Activated CD4-positive, alpha-beta T cell treated with anti-CD3 and anti-CD28 coated beads, Interleukin-2, amount 10 ng/mL, durations not matched to agents 24 days and 14 days (primary cell): ENCODE data around the gene SPEF1. TPM values are rescaled to one million over a fixed set of nuclear protein-coding genes. Genes with fewer than 3 reads are reported as not detected.
"Not testable (repeated sequence)": the region's sequence is repeated elsewhere in the genome, so short reads cannot be mapped to it uniquely, and the experiment has no call there.

Experiments used
- DNase-seq: peaks from one replicate; pipeline ENCODE4 v3.0.0; 2022
- H3K27ac Mint-ChIP-seq: one replicate; pipeline ENCODE4 v1.8.0; 2022; ENCODE audit warnings: mild to moderate bottlenecking, mixed read lengths
- H3K27me3 Mint-ChIP-seq: one replicate; pipeline ENCODE4 v1.8.0; 2022; ENCODE audit warnings: mixed read lengths
- H3K36me3 Mint-ChIP-seq: one replicate; pipeline ENCODE4 v1.8.0; 2022; ENCODE audit warnings: low read depth, mild to moderate bottlenecking, mixed read lengths
- H3K4me1 Mint-ChIP-seq: one replicate; pipeline ENCODE4 v1.8.0; 2021; ENCODE audit warnings: mixed read lengths
- H3K4me3 Mint-ChIP-seq: one replicate; pipeline ENCODE4 v1.8.0; 2022; ENCODE audit warnings: mild to moderate bottlenecking, moderate library complexity, mixed read lengths
- H3K9me3 Mint-ChIP-seq: one replicate; pipeline ENCODE4 v1.8.0; 2021; ENCODE audit warnings: mixed read lengths
- intact Hi-C: fragments of 100-400 bp; cut with micrococcal nuclease; formaldehyde crosslinking; loops from one replicate; pipeline ENCODE4 v1.15.1; 2023
- total RNA-seq: library from RNA; stranded (reverse); gene quantifications from 2 replicates; pipeline ENCODE4 v1.2.3, GENCODE V29; 2022

The SPEF1 gene
- not detected in 2 replicates for total RNA-seq

GRCh38 chr20:3781153-3781910, at the start of gene SPEF1:
Gene SPEF1, minus strand, starts transcription at chr20:3781448. Its CDS starts 161 bp downstream, at chr20:3781287.
- peak; percentile 84 for DNase-seq
- intact Hi-C loops, result loop anchor here (1.0 kb wide), 1 partner anchor 13 kb away; no protein-coding TSS in a partner anchor
- H3K36me3 Mint-ChIP-seq, result peaks cover 17% of the 10 kb centered on the region
- H3K27ac Mint-ChIP-seq, result no peak within 1 kb of the TSS
- H3K27me3 Mint-ChIP-seq, result peaks cover 22% of the 10 kb centered on the region
- H3K4me1 Mint-ChIP-seq, result peaks cover 42% of the 10 kb centered on the region
- peak within 1 kb of the TSS; percentile 76 for H3K4me3 Mint-ChIP-seq
- H3K9me3 Mint-ChIP-seq, result no peaks in the 10 kb centered on the region

- H3K27ac Mint-ChIP-seq, H3K4me1 Mint-ChIP-seq, intact Hi-C loops, H3K9me3 Mint-ChIP-seq, H3K4me3 Mint-ChIP-seq, H3K36me3 Mint-ChIP-seq, DNase-seq, H3K27me3 Mint-ChIP-seq: not testable (repeated sequence)
These were observed 48.6 kb upstream of the SPEF1 start for GRCh38 chr20:3829891-3830290.

GRCh38 chr20:3828798-3829197, 47.5 kb upstream of the SPEF1 start:
- peaks cover 4% of the 10 kb centered on the region for H3K36me3 Mint-ChIP-seq
- intact Hi-C loops, result no loop called here
- no peaks in the 10 kb centered on the region for H3K27me3 Mint-ChIP-seq
- no peaks in the 10 kb centered on the region for H3K4me1 Mint-ChIP-seq
- H3K27ac Mint-ChIP-seq, result no peak overlapping the region
- no peak for DNase-seq
- no peaks in the 10 kb centered on the region for H3K9me3 Mint-ChIP-seq
- no peak overlapping the region for H3K4me3 Mint-ChIP-seq

GRCh38 chr20:3826420-3826819, 45.2 kb upstream of the SPEF1 start:
- no peaks in the 10 kb centered on the region for H3K27me3 Mint-ChIP-seq
- no peak for DNase-seq
- no peak overlapping the region for H3K4me3 Mint-ChIP-seq
- peaks cover 15% of the 10 kb centered on the region for H3K36me3 Mint-ChIP-seq
- H3K4me1 Mint-ChIP-seq, result peaks cover 6% of the 10 kb centered on the region
- no peak overlapping the region for H3K27ac Mint-ChIP-seq
- intact Hi-C loops, result no loop called here
- H3K9me3 Mint-ChIP-seq, result no peaks in the 10 kb centered on the region

- Mint-ChIP-seq H3K36me3 (peaks cover 15% of the 10 kb centered on the region), H3K4me1 (peaks cover 9% of the 10 kb centered on the region), H3K27ac (no peak overlapping the region), H3K4me3 (no peak overlapping the region), H3K27me3 (no peaks in the 10 kb centered on the region), H3K9me3 (no peaks in the 10 kb centered on the region)
- intact Hi-C loops, result no loop called here
- no peak for DNase-seq
These were observed 44.3 kb upstream of the SPEF1 start for GRCh38 chr20:3825526-3825925.

GRCh38 chr20:3823881-3824280, 42.6 kb upstream of the SPEF1 start:
- intact Hi-C loops, result loop anchor here (5.0 kb wide), 1 partner anchor 72 kb away; no protein-coding TSS in a partner anchor
- Mint-ChIP-seq H3K4me1 (peaks cover 15% of the 10 kb centered on the region), H3K27ac (no peak overlapping the region), H3K27me3 (no peaks in the 10 kb centered on the region), H3K4me3 (no peak overlapping the region), H3K36me3 (peaks cover 13% of the 10 kb centered on the region), H3K9me3 (no peaks in the 10 kb centered on the region)
- no peak for DNase-seq

- H3K4me1 Mint-ChIP-seq, result peaks cover 20% of the 10 kb centered on the region
- H3K36me3 Mint-ChIP-seq, result peaks cover 12% of the 10 kb centered on the region
- intact Hi-C loops, result loop anchor here (5.0 kb wide), 1 partner anchor 70 kb away; no protein-coding TSS in a partner anchor
- H3K4me3 Mint-ChIP-seq, result peak overlapping the region; percentile 94
- no peak for DNase-seq
- no peaks in the 10 kb centered on the region for H3K27me3 Mint-ChIP-seq
- peak overlapping the region; percentile 94 for H3K27ac Mint-ChIP-seq
- H3K9me3 Mint-ChIP-seq, result no peaks in the 10 kb centered on the region
These were observed 40.7 kb upstream of the SPEF1 start for GRCh38 chr20:3821996-3822395.

- H3K27ac Mint-ChIP-seq, result peak overlapping the region; percentile 94
- H3K9me3 Mint-ChIP-seq, result no peaks in the 10 kb centered on the region
- DNase-seq, result no peak
- H3K36me3 Mint-ChIP-seq, result peaks cover 11% of the 10 kb centered on the region
- no peaks in the 10 kb centered on the region for H3K27me3 Mint-ChIP-seq
- H3K4me1 Mint-ChIP-seq, result peaks cover 26% of the 10 kb centered on the region
- H3K4me3 Mint-ChIP-seq, result peak overlapping the region; percentile 94
- intact Hi-C loops, result loop anchor here (1.0 to 5.0 kb wide), 7 partner anchors 10 to 69 kb away; partner anchors contain the start of genes ADISSP, CDC25B, CENPB and MAVS
These were observed 39.9 kb upstream of the SPEF1 start for GRCh38 chr20:3820901-3821727.

- Mint-ChIP-seq H3K9me3 (no peaks in the 10 kb centered on the region), H3K27ac (peak within 1 kb of the TSS; percentile 94), H3K4me1 (peaks cover 33% of the 10 kb centered on the region), H3K27me3 (no peaks in the 10 kb centered on the region), H3K36me3 (peaks cover 11% of the 10 kb centered on the region), H3K4me3 (peak within 1 kb of the TSS; percentile 94)
- DNase-seq, result peak; percentile 98
- intact Hi-C loops, result loop anchor here (1.0 to 5.0 kb wide), 7 partner anchors 9 to 69 kb away; partner anchors contain the start of genes ADISSP, CDC25B, CENPB and MAVS
These were observed 39.0 kb upstream of the SPEF1 start, which contains the start of gene AP5S1 for GRCh38 chr20:3820048-3820900. Gene AP5S1, plus strand, starts transcription at chr20:3820547. Its CDS starts 1,571 bp downstream, at chr20:3822118.

- H3K36me3 Mint-ChIP-seq, result peaks cover 11% of the 10 kb centered on the region
- intact Hi-C loops, result loop anchor here (1.0 to 5.0 kb wide), 7 partner anchors 8 to 70 kb away; partner anchors contain the start of genes ADISSP, CDC25B, CENPB and MAVS
- H3K4me1 Mint-ChIP-seq, result peaks cover 39% of the 10 kb centered on the region
- peak overlapping the region; percentile 94 for H3K27ac Mint-ChIP-seq
- no peaks in the 10 kb centered on the region for H3K9me3 Mint-ChIP-seq
- peak overlapping the region; percentile 94 for H3K4me3 Mint-ChIP-seq
- DNase-seq, result peak; percentile 73
- H3K27me3 Mint-ChIP-seq, result no peaks in the 10 kb centered on the region
These were observed 38.3 kb upstream of the SPEF1 start for GRCh38 chr20:3819411-3820047.

GRCh38 chr20:3818155-3819151, 37.2 kb upstream of the SPEF1 start:
- DNase-seq, result peak; percentile 76
- Mint-ChIP-seq H3K4me3 (peak overlapping the region; percentile 29), H3K27ac (peak overlapping the region; percentile 15), H3K9me3 (no peaks in the 10 kb centered on the region), H3K4me1 (peaks cover 44% of the 10 kb centered on the region), H3K36me3 (peaks cover 9% of the 10 kb centered on the region), H3K27me3 (no peaks in the 10 kb centered on the region)
- intact Hi-C loops, result no loop called here
